ENCODE measurements around the gene HEATR5A.

The HEATR5A gene

DNA sequence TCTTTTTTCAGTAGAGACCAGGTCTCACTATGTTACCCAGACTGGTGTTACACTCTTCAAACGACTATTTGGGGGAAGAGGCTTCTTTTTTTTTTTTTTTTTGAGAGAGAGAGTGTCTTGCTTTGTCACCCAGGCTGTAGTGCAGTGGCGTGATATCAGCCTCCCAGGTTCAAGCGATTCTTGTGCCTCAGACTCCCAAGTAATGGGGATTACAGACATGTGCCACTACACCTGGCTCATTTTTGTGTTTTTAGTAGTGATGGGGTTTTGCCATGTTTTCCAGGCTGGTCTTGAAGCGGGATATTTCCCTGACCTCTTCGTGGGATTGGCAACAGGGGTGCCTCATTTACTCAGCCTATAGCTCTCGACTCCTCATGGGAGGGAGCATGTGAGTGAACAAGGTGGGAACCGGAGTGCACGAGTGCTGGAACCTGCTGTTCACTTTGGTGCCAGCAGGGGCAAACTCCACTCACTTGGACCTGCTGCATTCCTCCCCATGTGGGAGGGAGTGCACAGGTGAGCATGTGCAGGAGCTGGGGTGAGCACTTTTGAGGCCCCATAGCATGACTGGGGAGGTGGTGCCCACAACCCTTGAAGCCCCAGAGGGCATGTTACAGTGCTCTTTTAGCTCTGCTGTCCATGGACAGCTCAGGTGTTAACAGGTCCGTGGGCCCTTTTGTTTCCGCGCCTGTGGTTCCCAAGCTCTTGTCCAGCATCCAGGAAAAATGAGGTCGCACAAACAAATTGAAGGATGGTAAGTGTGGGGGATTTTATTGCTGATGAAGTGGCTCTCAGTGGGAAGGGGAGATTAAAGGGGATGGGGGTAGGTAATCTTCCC lies 133.7 kb downstream of the HEATR5A start:
- TF ChIP-seq FOXP2 (optimal IDR thresholded peaks at IDR 0.05; ENCODE audit: borderline replicate concordance, extremely low read depth, extremely low read length, insufficient read depth): no peak
- no peak for TF ChIP-seq POLR2AphosphoS5 (IDR thresholded peaks at IDR 0.05; ENCODE audit: low read depth, low read length)
- TF ChIP-seq, protein P1, sequence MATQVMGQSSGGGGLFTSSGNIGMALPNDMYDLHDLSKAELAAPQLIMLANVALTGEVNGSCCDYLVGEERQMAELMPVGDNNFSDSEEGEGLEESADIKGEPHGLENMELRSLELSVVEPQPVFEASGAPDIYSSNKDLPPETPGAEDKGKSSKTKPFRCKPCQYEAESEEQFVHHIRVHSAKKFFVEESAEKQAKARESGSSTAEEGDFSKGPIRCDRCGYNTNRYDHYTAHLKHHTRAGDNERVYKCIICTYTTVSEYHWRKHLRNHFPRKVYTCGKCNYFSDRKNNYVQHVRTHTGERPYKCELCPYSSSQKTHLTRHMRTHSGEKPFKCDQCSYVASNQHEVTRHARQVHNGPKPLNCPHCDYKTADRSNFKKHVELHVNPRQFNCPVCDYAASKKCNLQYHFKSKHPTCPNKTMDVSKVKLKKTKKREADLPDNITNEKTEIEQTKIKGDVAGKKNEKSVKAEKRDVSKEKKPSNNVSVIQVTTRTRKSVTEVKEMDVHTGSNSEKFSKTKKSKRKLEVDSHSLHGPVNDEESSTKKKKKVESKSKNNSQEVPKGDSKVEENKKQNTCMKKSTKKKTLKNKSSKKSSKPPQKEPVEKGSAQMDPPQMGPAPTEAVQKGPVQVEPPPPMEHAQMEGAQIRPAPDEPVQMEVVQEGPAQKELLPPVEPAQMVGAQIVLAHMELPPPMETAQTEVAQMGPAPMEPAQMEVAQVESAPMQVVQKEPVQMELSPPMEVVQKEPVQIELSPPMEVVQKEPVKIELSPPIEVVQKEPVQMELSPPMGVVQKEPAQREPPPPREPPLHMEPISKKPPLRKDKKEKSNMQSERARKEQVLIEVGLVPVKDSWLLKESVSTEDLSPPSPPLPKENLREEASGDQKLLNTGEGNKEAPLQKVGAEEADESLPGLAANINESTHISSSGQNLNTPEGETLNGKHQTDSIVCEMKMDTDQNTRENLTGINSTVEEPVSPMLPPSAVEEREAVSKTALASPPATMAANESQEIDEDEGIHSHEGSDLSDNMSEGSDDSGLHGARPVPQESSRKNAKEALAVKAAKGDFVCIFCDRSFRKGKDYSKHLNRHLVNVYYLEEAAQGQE (IDR thresholded peaks at IDR 0.05; ENCODE audit: insufficient read depth in 1 of 2, low read depth in 2 of 2, low read length in 2 of 2): no peak
- no peak for TF ChIP-seq SIN3A (IDR thresholded peaks at IDR 0.05; ENCODE audit: borderline replicate concordance, insufficient read depth, low read length)
- no peak for TF ChIP-seq TAF1 (IDR thresholded peaks at IDR 0.05; ENCODE audit: borderline replicate concordance, insufficient read depth, low read length)

DNA sequence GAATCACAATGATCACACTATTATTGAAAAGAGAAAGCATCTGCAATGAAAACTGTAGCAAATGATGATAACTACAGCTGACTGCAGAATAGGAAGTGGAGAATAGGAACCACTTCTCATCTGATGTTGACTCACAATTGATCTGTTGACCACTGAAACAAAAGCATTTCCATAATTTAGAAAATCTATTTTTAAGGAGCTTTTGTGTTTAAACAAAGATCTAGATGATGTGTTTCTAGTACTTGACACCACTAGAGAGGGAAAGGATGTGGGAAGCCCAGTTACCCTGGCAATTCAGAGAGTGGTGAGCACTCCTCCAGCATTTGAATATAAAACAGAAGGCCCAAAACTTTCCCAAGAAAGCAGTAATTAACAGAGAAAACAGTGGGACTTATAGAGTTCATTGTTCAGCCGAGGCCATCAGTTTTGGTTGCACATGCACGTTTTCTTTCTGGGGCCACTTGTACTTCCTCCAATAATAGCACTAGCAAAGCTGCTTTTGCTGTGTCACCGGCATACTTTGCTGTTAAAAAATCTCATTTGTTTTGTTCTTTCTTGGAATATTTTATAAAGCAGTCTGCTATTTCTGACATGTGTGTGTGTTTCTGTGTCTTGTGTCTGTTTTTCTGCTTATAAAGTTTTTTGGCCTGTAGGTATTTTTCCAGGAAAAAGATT lies 136.6 kb downstream of the HEATR5A start:
- no peak for TF ChIP-seq SIN3A (IDR thresholded peaks at IDR 0.05; ENCODE audit: borderline replicate concordance, insufficient read depth, low read length)
- no peak for TF ChIP-seq POLR2AphosphoS5 (IDR thresholded peaks at IDR 0.05; ENCODE audit: low read depth, low read length)
- TF ChIP-seq FOXP2 (optimal IDR thresholded peaks at IDR 0.05; ENCODE audit: borderline replicate concordance, extremely low read depth, extremely low read length, insufficient read depth): no peak
- TF ChIP-seq, protein P1 (IDR thresholded peaks at IDR 0.05; ENCODE audit: insufficient read depth in 1 of 2, low read depth in 2 of 2, low read length in 2 of 2): no peak
- no peak for TF ChIP-seq TAF1 (IDR thresholded peaks at IDR 0.05; ENCODE audit: borderline replicate concordance, insufficient read depth, low read length)

GRCh38 chr14:31283153-31283552 lies 137.2 kb downstream of the HEATR5A start:
- TF ChIP-seq, protein P1 (IDR thresholded peaks at IDR 0.05; ENCODE audit: insufficient read depth in 1 of 2, low read depth in 2 of 2, low read length in 2 of 2): no peak
- TF ChIP-seq SIN3A (IDR thresholded peaks at IDR 0.05; ENCODE audit: borderline replicate concordance, insufficient read depth, low read length): no peak
- no peak for TF ChIP-seq POLR2AphosphoS5 (IDR thresholded peaks at IDR 0.05; ENCODE audit: low read depth, low read length)
- TF ChIP-seq TAF1 (IDR thresholded peaks at IDR 0.05; ENCODE audit: borderline replicate concordance, insufficient read depth, low read length): no peak
- TF ChIP-seq FOXP2 (optimal IDR thresholded peaks at IDR 0.05; ENCODE audit: borderline replicate concordance, extremely low read depth, extremely low read length, insufficient read depth): no peak

DNA sequence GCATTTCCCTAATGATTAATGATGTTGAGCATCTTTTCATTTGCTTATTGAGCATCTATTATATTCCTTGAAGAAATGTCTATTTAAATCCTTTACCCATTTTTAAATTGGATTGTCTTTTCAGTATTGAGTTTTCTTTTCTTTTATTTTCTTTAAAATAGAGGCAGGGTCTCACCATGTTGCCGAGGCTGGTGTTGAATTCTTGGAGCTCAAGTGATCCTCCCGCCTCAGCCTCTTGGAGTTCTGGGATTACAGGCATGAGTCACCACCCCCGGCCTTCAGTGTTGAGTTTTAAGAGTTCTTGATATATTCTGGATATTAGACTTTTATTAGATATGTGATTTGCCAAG lies 139.5 kb downstream of the HEATR5A start:
- no peak for TF ChIP-seq POLR2AphosphoS5 (IDR thresholded peaks at IDR 0.05; ENCODE audit: low read depth, low read length)
- TF ChIP-seq TAF1 (IDR thresholded peaks at IDR 0.05; ENCODE audit: borderline replicate concordance, insufficient read depth, low read length): no peak
- no peak for TF ChIP-seq SIN3A (IDR thresholded peaks at IDR 0.05; ENCODE audit: borderline replicate concordance, insufficient read depth, low read length)
- no peak for TF ChIP-seq FOXP2 (optimal IDR thresholded peaks at IDR 0.05; ENCODE audit: borderline replicate concordance, extremely low read depth, extremely low read length, insufficient read depth)
- TF ChIP-seq, protein P1 (IDR thresholded peaks at IDR 0.05; ENCODE audit: insufficient read depth in 1 of 2, low read depth in 2 of 2, low read length in 2 of 2): no peak
